Type B pancreatic cell (in vitro differentiated cells): ENCODE data around the gene GFER. TPM values are rescaled to one million over a fixed set of nuclear protein-coding genes. Genes with fewer than 3 reads are reported as not detected.
"Not testable (repeated sequence)": the region's sequence is repeated elsewhere in the genome, so short reads cannot be mapped to it uniquely, and the experiment has no call there.

Experiments
- DNase-seq: peaks from one replicate; pipeline ENCODE4 v3.0.0; 2021; ENCODE audit warnings: mixed read lengths; ENCODE audit not compliant: unreplicated experiment; ENCODE audit errors: extremely low spot score
- H3K27ac Mint-ChIP-seq: 2 replicates; pipeline ENCODE4 v1.8.0; 2021; ENCODE audit warnings: mild to moderate bottlenecking, mixed read lengths
- H3K27me3 Mint-ChIP-seq: 2 replicates; pipeline ENCODE4 v1.8.0; 2021; ENCODE audit warnings: mixed read lengths
- H3K36me3 Mint-ChIP-seq: 2 replicates; pipeline ENCODE4 v1.8.0; 2021; ENCODE audit warnings: mixed read lengths
- H3K4me1 Mint-ChIP-seq: one replicate; pipeline ENCODE4 v1.8.0; 2021; ENCODE audit warnings: mixed read lengths; ENCODE audit not compliant: unreplicated experiment
- H3K4me3 Mint-ChIP-seq: 2 replicates; pipeline ENCODE4 v1.8.0; 2021; ENCODE audit warnings: mild to moderate bottlenecking, mixed read lengths
- H3K9me3 Mint-ChIP-seq: 2 replicates; pipeline ENCODE4 v1.8.0; 2021; ENCODE audit warnings: mixed read lengths
- CTCF ChIP-seq: fragments of 200-600 bp; sonication (generic); conservative IDR thresholded peaks from 2 replicates; pipeline ENCODE4 v1.5.0; 2021; ENCODE audit warnings: antibody characterized with exemption, mild to moderate bottlenecking
- total RNA-seq: library from RNA; stranded (reverse); gene quantifications from 2 replicates; pipeline ENCODE4 v1.2.1, GENCODE V29; 2021; ENCODE audit warnings: low replicate concordance

Gene GFER
- total RNA-seq, 1 donor from 2014 or later, result 31.6 TPM

GRCh38 chr16:2008631-2009163 lies 24.7 kb downstream of the GFER start:
- H3K27ac Mint-ChIP-seq, result peak overlapping the region; percentile 90
- H3K9me3 Mint-ChIP-seq, result no peaks in the 10 kb centered on the region
- H3K36me3 Mint-ChIP-seq, result no peaks in the 10 kb centered on the region
- TF ChIP-seq CTCF, result no peak
- peaks cover 15% of the 10 kb centered on the region for H3K4me1 Mint-ChIP-seq
- no peaks in the 10 kb centered on the region for H3K27me3 Mint-ChIP-seq
- H3K4me3 Mint-ChIP-seq, result peak overlapping the region; percentile 89
- no peak for DNase-seq

- Mint-ChIP-seq H3K9me3 (no peaks in the 10 kb centered on the region), H3K4me3 (peak overlapping the region; percentile 89), H3K4me1 (peaks cover 15% of the 10 kb centered on the region), H3K27me3 (no peaks in the 10 kb centered on the region), H3K27ac (peak overlapping the region; percentile 90), H3K36me3 (no peaks in the 10 kb centered on the region)
- no peak for TF ChIP-seq CTCF
- DNase-seq, result no peak
These were observed 25.2 kb downstream of the GFER start for GRCh38 chr16:2009164-2009711.

GRCh38 chr16:2009791-2010510 lies 26.0 kb downstream of the GFER start, which contains the start of gene ZNF598:
Gene ZNF598, minus strand, starts transcription at chr16:2009821.
- Mint-ChIP-seq H3K27me3 (no peaks in the 10 kb centered on the region), H3K27ac (peak within 1 kb of the TSS; percentile 98), H3K4me3 (peak within 1 kb of the TSS; percentile 95), H3K36me3 (no peaks in the 10 kb centered on the region), H3K9me3 (no peaks in the 10 kb centered on the region), H3K4me1 (peaks cover 15% of the 10 kb centered on the region)
- DNase-seq, result no peak
- no peak for TF ChIP-seq CTCF

GRCh38 chr16:2011726-2012125 lies 27.7 kb downstream of the GFER start:
- DNase-seq, H3K4me3 Mint-ChIP-seq, H3K36me3 Mint-ChIP-seq, H3K27ac Mint-ChIP-seq, H3K9me3 Mint-ChIP-seq, H3K27me3 Mint-ChIP-seq: not testable (repeated sequence)
- peaks cover 23% of the 10 kb centered on the region for H3K4me1 Mint-ChIP-seq

GRCh38 chr16:2013527-2013926 lies 29.5 kb downstream of the GFER start:
- Mint-ChIP-seq H3K27ac (no peak overlapping the region), H3K36me3 (no peaks in the 10 kb centered on the region), H3K9me3 (no peaks in the 10 kb centered on the region), H3K4me1 (peaks cover 19% of the 10 kb centered on the region), H3K4me3 (no peak overlapping the region), H3K27me3 (peaks cover 4% of the 10 kb centered on the region)
- TF ChIP-seq CTCF, result no peak
- no peak for DNase-seq
